NCI-H226 (cell line): ENCODE results near the gene HOXC11.

ENCODE experiments used
- DNase-seq: peaks from one replicate; pipeline ENCODE4 v3.0.0-alpha.2; 2015

HOXC11 gene

DNA sequence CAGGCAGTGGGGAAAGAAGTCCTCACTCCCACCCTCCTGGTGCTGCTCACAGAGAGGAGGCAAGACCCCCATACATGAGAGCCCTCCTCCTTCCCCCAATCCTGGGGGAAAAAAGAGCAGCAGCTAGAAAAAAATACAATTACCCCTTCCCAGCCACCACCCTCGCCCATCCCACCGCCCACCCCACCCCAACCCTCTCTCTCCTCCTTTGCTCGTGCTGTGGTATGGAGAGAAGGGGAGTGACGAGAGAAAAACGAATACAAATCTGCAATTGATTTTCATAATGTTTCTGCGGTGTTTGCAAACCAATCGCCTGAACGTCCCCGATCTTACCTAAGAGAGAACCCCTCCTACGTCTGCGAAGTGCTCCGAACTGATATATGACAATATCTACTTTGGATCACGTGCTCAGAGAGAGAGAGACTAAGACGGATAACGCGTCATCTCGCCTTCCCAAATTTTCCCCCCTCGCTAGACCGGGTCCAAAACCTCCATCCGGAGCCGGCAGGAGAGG lies at the start of gene HOXC11:
TSS of gene HOXC11 (plus strand) at position 405 of the 514 bp plus-strand sequence. CDS start 116 bp downstream, outside the sequence.
- no peak for DNase-seq

- DNase-seq, result no peak
Measured at GRCh38 chr12:53924521-53925405, 48.2 kb upstream of the HOXC11 start.

GRCh38 chr12:53927220-53928029 lies 45.5 kb upstream of the HOXC11 start:
- no peak for DNase-seq

DNA sequence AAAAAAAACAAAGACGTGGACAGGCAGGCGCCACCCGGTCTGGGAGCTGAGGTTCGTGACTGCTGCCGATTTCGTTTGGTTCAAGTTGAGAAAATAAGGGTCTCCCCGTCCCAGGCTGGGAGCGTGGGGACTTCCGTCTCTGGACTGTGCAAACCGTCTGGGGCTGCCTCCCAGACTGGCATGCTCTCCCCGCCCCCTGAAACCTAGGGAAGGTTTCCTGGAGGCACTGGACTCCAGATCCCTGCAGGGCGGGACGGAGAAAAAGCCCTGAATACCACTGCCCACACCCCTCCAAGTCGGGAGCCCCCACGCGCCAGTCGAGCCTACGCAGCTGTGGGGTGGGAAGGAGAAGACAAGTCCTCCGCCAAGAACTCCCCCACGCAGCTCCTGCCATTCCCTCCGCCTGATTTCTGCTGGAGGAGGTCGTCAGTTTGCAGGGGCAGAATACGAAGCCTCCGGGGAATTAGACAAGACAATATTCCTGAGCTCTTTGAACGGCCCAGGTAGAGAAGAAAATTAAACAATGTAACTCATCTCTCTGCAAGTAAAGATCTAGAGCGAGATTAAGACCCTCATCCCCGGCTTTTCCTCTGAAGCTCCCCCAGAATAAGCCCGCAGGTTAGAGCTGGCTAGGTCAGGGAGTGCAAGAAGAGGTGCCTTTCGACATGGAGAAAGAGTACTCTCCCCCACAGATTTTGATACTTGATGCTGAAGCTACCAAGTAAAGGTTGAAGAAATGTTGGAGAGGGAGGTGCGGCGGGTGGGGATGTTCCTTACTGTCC lies 44.7 kb upstream of the HOXC11 start:
- DNase-seq, result no peak

- no peak for DNase-seq
Measured at GRCh38 chr12:53929527-53929926, 43.4 kb upstream of the HOXC11 start.

- no peak for DNase-seq
Measured at GRCh38 chr12:53930591-53931255, 42.2 kb upstream of the HOXC11 start.

DNA sequence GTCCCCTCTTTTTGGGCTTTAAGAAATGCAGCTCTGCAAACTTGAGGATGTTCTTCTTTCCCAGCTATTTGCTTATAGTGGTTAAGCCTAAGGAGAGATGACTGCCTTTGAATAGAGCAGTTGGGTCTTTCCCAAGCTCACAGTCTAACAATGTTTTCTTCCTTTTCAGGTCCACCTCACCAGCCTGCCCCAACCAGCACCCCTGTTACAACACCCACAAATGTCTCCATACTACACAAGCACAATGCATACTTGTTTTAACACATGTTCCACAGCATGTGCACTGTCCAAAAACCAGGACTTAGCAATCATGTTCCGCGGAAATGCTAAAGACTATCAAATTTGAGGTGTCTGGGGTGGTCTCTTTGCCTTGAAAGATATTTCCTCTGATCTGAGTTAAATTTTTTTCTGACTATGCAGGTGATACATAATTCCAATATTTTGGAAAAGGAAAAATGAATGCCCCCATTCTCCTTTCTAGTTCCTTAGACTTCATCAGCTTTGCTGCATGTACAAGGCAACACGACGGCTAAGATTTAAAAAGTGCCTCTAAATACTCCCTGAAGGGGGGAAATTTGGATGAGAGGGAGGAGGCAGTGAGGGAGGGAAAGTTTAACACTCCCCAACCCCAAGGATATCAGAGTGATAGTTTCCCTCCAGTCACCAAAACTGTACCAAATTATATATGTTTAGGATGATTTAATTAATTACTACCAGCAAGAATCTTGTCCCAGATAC lies 40.9 kb upstream of the HOXC11 start:
- no peak for DNase-seq

- no peak for DNase-seq
Measured at GRCh38 chr12:53932915-53933314, 40.0 kb upstream of the HOXC11 start.

GRCh38 chr12:53935383-53936341 lies 37.3 kb upstream of the HOXC11 start:
- DNase-seq, result no peak

DNA sequence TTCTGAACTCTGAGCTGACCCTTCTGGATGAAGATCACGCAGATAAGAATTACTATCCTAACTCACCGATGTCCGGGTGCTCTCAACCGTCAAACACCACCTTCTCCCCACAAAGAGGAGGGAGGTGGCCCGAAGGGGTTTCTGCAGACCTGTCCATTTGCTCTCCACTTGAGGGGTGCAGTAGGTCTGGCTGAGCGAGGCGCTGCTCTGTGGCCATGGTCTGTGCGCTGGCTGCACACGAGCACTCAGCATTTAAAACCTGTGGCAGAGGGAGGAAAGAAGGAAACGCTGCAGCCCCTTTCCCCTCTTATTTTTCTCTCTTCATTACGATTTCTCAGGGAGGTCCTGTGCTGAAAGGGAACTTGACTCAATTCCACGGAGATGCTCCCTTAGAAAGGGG lies 35.8 kb upstream of the HOXC11 start:
- DNase-seq, result no peak

GRCh38 chr12:53937596-53938325 lies 35.2 kb upstream of the HOXC11 start:
- no peak for DNase-seq

DNA sequence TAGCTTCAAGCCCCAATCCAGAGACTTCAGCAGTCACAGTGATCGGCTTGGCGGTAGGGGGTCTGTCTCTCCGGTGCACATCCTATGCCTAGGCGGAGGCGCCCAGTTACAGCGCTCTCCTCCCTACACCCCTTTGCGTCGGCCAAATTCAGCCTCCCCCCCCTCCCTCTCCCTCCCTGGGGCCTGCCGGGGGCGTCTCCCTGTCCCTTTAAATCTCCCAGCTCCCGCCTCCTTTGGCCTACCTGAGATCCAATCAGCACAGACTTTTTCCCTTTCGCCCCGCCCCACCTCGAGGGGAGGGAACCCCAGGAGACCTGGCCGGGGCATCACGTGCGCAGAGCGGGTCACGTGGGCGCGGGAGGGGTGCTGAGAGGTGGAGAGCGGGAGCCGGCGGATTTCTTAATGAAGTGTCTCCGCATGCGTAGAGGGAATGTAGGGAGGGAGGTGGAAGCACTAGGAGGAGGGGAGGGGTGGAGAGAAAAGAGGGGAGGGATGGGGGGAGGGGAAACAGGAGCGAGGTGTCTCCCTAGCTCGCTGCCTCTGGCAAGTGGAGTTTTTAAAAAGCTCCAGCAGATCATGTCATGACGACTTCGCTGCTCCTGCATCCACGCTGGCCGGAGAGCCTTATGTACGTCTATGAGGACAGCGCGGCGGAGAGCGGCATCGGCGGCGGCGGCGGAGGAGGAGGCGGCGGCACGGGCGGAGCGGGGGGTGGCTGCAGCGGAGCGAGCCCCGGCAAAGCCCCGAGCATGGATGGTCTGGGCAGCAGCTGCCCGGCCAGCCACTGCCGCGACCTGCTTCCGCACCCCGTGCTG lies 34.4 kb upstream of the HOXC11 start, which contains the start of gene HOXC13:
TSS of gene HOXC13 (plus strand) at position 506 of the 815 bp plus-strand sequence. CDS start at position 582, 76 bp downstream.
- DNase-seq, result peak; percentile 99

- DNase-seq, result peak; percentile 44
Measured at GRCh38 chr12:53939141-53940108, 33.5 kb upstream of the HOXC11 start.

DNA sequence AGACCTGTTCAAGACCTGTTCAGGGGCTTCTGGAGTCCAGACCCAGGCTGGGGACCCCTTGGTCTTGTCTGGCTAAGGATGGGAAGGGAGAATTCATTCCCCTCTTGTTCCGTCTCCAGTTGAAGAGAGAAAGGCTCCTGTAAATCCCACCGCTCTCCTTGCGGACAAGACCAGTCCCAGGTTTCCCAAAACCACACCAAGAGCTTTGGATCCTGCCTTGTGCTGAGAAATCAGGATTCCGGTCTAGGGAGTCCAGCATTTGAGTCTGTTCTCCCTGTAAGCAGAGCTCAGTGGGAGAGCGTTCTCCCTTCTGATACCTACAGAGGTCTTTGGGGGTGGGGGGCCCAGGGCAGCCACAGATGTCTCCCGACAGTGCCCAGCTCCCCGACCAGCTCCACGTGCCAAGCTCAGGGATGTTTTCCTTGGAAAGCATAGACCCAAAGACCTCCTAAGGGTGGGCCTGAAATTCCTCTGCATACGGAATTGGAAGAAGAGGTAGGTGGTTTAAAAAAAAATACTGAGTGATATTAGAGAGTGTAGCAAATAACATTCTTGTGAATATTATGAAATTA lies 32.4 kb upstream of the HOXC11 start:
- no peak for DNase-seq

- no peak for DNase-seq
Measured at GRCh38 chr12:53941187-53941586, 31.7 kb upstream of the HOXC11 start.

GRCh38 chr12:53941750-53942149 lies 31.2 kb upstream of the HOXC11 start:
- DNase-seq, result no peak

DNA sequence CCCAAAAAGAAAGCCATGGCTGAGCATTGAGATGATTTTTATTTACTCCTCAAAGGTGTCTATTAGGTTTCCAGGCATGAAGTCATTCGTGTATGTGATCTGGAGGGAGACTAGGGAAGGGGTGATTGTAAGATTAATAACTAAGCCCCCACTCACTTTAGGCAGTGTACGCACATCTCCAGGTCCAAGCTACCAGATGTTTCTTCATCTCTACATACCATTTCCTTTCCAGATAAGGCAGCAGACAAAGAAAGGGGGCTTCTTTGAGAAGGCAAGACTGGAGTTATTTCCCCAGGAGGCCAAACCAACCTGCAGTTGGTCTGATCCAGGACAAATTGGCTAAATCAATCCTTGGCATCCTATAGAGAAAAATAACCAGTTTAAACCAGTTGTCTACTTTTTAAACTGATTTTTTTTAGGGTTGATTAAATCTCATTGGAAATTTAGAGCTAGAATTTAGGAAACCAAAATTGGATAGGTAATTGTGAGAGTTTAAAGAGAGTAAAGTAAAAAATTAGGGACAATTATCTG lies 30.4 kb upstream of the HOXC11 start:
- DNase-seq, result no peak
